Stimulated activated CD8-positive, alpha-beta memory T cell treated with anti-CD3 and anti-CD28 coated beads, Interleukin-7, amount 100 ng/mL, for 48 hours (primary cell): ENCODE data around the gene ZFYVE16.
A peak's percentile ranks its signal among the peaks of the same experiment; 100 is the strongest.
"Not testable (repeated sequence)": the region's sequence is repeated elsewhere in the genome, so short reads cannot be mapped to it uniquely, and the experiment has no call there.

ENCODE experiments used
- DNase-seq, 2 donors: peaks; one replicate each; pipeline ENCODE4 v3.0.0-alpha.2; 2020; ENCODE audit warnings: low read depth in 1 of 2; ENCODE audit errors: extremely low read depth in 1 of 2

Gene ZFYVE16

GRCh38 chr5:80487444-80487828 lies 79.6 kb downstream of the ZFYVE16 start:
- DNase-seq: no peak

GRCh38 chr5:80487829-80488721 lies 80.2 kb downstream of the ZFYVE16 start, which contains the start of gene FAM151B:
FAM151B (plus strand) TSS chr5:80488100; CDS start chr5:80488124, 24 bp downstream.
- DNase-seq: peak; percentile 58 to 65

GRCh38 chr5:80491296-80491695 lies 83.4 kb downstream of the ZFYVE16 start:
- DNase-seq: no peak

GRCh38 chr5:80492741-80493140 lies 84.9 kb downstream of the ZFYVE16 start:
- DNase-seq: no peak

- DNase-seq: not testable (repeated sequence)
Measured at GRCh38 chr5:80493443-80493842, 85.6 kb downstream of the ZFYVE16 start.

DNA sequence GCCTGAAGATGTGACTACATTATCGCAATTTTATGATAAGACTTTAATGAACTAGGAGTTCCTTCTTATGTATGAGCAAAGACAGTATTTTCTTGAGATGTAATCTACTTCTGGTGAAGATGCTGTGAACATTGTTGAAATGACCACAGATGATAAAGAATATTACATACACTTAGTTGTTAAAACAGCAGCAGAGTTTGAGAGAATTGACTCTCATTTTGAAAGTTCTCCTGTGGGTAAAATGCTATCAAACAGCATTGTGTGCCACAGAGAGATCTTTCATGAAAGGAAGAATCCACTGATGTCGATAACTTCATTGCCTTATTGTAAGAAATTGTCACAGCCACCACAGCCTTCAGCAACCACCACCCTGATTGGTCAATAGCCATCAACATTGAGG lies 88.0 kb downstream of the ZFYVE16 start:
- no peak for DNase-seq

DNA sequence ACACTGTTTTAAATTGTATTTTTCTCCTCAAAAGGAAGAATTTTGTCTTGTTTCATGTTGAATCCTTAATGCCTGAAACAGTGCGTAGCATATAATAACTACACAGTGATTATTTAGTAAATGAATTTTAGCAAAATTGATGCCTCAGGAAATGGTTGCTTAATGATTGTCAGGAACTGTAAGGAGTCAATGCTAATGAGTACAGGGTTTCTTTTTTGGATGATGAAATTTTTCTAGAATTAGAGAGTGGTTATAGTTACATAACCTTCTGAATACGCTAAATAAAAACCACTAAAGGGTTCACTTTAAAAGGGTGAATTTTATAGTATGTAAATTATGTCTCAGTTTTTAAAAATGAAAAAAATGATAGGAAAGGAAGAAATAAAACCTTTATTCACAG lies 94.9 kb downstream of the ZFYVE16 start:
- DNase-seq: no peak

DNA sequence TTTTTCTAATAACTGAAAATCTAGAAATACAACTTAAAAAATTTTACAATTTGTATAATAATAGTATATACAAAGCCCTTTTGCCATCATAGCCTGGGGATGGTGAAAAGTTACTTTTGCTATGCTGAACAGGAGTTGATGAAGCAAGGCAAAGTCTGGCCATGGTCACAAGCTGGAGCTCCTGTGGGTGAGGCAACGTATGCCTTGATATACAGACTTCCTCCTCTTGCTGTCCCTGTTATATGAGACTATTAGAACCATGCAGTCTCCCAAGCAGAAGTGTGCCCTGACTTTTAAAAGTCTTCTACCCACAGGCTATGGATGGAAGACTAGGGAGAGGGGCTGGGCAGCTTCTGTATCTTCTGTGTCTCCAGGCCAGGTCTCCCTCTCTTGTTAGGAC lies 95.8 kb downstream of the ZFYVE16 start:
- no peak for DNase-seq

DNA sequence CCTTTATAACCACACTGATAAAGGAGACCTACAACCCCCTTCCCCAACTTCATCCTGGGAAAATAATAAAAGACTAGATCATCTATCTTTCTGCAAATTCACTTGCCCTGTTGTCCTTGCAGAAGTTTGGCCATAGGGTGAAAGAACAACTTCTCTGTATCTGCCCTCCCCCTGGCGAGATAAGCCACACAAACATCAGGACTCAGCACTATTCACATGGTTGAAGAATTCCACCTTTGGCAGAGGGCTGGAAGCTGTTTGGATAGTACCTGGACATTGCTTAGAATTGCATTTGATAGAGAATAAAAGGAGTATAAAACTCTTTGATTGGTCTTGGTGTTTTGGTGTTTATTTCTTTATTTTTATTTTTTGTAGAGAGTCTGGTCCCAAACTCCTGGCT lies 97.0 kb downstream of the ZFYVE16 start:
- no peak for DNase-seq

- DNase-seq: no peak
Measured at GRCh38 chr5:80507663-80508062, 99.8 kb downstream of the ZFYVE16 start.

- DNase-seq: no peak
Measured at GRCh38 chr5:80508844-80509243, 101.0 kb downstream of the ZFYVE16 start.

DNA sequence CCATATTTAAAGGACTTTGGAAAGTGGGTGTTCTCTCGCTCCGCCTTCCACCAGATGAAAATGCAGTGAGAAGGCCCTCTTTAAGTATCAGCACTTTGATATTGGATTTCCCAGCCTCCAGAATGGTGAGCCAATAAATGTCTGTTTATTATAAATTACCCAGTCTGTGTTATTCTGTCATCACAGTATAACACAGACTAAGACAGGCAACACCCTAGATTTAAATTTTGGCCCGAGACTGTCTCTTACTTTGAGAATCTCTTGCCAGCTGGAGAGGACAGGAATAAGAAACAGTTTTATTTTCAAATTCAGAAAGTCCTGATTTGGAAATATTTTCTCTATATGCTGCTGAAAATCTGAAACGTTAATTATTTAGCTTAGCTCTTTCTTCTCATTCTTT lies 101.5 kb downstream of the ZFYVE16 start:
- DNase-seq: no peak

GRCh38 chr5:80516826-80517225 lies 109.0 kb downstream of the ZFYVE16 start:
- DNase-seq: peak; percentile 8 to 20
